Prostate gland (tissue), 2 donors: ENCODE results near the gene REV3L.

Source experiments
- CTCF ChIP-seq, 4 experiments: fragments of 200-600 bp in 2 of 4; fragments of 450-650 bp in 2 of 4; sonication (generic) in 2 of 4; IDR thresholded peaks; 1 replicate in 3 of 4; 2 replicates in 1 of 4; pipeline ENCODE4 v1.5.1; 2016 to 2019; ENCODE audit warnings: antibody characterized with exemption in 4 of 4, mild to moderate bottlenecking in 2 of 4, moderate library complexity in 2 of 4
- POLR2A ChIP-seq: fragments of 450-650 bp; IDR thresholded peaks from one replicate; pipeline ENCODE4 v1.6.1; 2016; ENCODE audit warnings: antibody characterized with exemption, mild to moderate bottlenecking

GRCh38 chr6:111458670-111459232 lies 24.3 kb downstream of the REV3L start:
- TF ChIP-seq CTCF (IDR thresholded peaks at IDR 0.05) (no peak), POLR2A (no peak)
